Naive B cell (primary cell): ENCODE data around the gene CLIC3. TPM values are rescaled to one million over a fixed set of nuclear protein-coding genes. Genes with fewer than 3 reads are reported as not detected.

Experiments used
- ATAC-seq, 2 donors: fragments of 150-1000 bp; cut with Tn5 transposase; 2 replicates each; pipeline ENCODE4 v1.10.0; 2021; ENCODE audit warnings: low read depth in 2 of 2, mild to moderate bottlenecking in 2 of 2, moderate library complexity in 2 of 2
- DNase-seq: peaks from one replicate; pipeline ENCODE4 v3.0.0; 2022
- H3K27ac Mint-ChIP-seq, 6 donors: one replicate each; pipeline ENCODE4 v1.8.0; 2020 to 2022; ENCODE audit warnings: mild to moderate bottlenecking in 6 of 6, mixed read lengths in 6 of 6, moderate library complexity in 5 of 6, inconsistent platforms in 2 of 6
- H3K27me3 Mint-ChIP-seq, 3 donors: one replicate each; pipeline ENCODE4 v1.8.0; 2021 to 2022; ENCODE audit warnings: mixed read lengths in 3 of 3, mild to moderate bottlenecking in 1 of 3
- H3K36me3 Mint-ChIP-seq, 2 donors: one replicate each; pipeline ENCODE4 v1.8.0; 2020 to 2022; ENCODE audit warnings: mixed read lengths in 2 of 2, inconsistent platforms in 1 of 2, mild to moderate bottlenecking in 1 of 2
- H3K4me1 Mint-ChIP-seq, 3 donors: one replicate each; pipeline ENCODE4 v1.8.0; 2020 to 2022; ENCODE audit warnings: mixed read lengths in 3 of 3, inconsistent platforms in 1 of 3, mild to moderate bottlenecking in 1 of 3, moderate library complexity in 1 of 3
- H3K4me3 Mint-ChIP-seq, 8 donors: one replicate each; pipeline ENCODE4 v1.8.0; 2020 to 2022; ENCODE audit warnings: mild to moderate bottlenecking in 8 of 8, mixed read lengths in 8 of 8, moderate library complexity in 8 of 8, inconsistent platforms in 2 of 8
- H3K9me3 Mint-ChIP-seq, 7 donors: one replicate each; pipeline ENCODE4 v1.8.0; 2020 to 2022; ENCODE audit warnings: mixed read lengths in 7 of 7, mild to moderate bottlenecking in 5 of 7, inconsistent platforms in 2 of 7, moderate library complexity in 1 of 7
- polyA plus RNA-seq, 6 donors: library from polyadenylated mRNA; unstranded; fragments of 300-500 nt; fragmentation: Illumina TruSeq; gene quantifications; one replicate each; pipeline ENCODE4 v1.2.3, GENCODE V29; 2021; ENCODE audit warnings: low read depth in 6 of 6

Gene CLIC3, protein sequence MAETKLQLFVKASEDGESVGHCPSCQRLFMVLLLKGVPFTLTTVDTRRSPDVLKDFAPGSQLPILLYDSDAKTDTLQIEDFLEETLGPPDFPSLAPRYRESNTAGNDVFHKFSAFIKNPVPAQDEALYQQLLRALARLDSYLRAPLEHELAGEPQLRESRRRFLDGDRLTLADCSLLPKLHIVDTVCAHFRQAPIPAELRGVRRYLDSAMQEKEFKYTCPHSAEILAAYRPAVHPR
- 1 to 10 TPM in 3 of 6 donors, under 1 TPM in 2, not detected in 1; 0.82 to 2.7 (median 1.1) TPM for polyA plus RNA-seq

DNA sequence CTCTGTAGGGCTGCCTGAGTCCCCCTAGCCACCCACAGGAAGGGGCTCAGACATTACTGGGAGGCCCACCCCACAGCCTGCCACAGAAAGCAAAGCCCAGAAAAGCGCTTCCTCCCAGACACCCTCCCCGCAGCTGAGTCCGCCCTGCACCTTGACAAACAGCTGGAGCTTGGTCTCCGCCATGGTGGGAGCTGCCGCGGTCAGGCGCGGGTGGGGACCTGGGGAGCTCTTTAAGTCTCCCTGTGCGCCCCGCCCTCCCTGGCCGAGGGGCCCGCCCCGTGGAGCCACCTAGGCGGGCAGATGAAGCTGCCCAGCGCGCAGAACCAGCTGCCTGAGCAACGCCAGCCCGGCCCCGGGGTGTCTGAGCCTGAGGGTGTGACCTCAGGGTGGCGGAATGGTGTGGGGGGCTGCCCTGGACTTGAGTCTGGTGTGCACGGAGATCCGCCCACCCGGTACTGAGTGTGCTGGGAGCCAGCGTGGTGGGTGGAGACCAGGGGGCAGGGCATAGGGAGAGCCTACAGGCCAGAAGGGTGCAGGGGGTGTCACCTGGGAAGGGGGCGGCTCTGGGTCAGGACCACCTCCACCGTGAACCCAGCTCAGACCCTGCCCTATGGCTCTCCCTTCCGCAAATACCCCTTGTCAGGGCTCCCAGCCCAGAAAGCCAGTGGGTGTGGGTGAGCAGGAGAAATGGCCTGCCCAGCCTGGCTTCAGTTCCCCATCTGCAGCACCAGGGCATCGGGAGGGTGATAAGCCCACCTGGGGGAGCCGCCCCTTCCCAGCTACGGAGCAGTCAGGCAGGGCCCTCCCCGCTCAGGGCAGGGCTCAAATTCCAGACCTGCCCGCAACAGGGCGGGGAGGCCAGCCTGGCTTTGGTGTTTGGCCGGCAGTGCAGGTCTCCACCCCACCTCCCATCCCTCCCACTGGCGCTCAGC is at the start of gene CLIC3:
CLIC3 (minus strand) TSS at position 208 of the 932 bp plus-strand sequence; CDS start at position 183, 25 bp downstream.
- ATAC-seq (no peak), DNase-seq (peak; percentile 39)
- no peaks in the 10 kb centered on the region for H3K9me3 Mint-ChIP-seq
- no peaks in the 10 kb centered on the region for H3K36me3 Mint-ChIP-seq
- peaks cover 21 to 54% (median 54%) of the 10 kb centered on the region in 3 donors for H3K4me1 Mint-ChIP-seq
- H3K27ac Mint-ChIP-seq: peak within 1 kb of the TSS in 3 of 6 donors; percentile 65 to 69 (median 66)
- peaks cover 3 to 18% (median 6%) of the 10 kb centered on the region in 3 donors for H3K27me3 Mint-ChIP-seq
- peak within 1 kb of the TSS; percentile 59 to 74 (median 64) for H3K4me3 Mint-ChIP-seq

DNA sequence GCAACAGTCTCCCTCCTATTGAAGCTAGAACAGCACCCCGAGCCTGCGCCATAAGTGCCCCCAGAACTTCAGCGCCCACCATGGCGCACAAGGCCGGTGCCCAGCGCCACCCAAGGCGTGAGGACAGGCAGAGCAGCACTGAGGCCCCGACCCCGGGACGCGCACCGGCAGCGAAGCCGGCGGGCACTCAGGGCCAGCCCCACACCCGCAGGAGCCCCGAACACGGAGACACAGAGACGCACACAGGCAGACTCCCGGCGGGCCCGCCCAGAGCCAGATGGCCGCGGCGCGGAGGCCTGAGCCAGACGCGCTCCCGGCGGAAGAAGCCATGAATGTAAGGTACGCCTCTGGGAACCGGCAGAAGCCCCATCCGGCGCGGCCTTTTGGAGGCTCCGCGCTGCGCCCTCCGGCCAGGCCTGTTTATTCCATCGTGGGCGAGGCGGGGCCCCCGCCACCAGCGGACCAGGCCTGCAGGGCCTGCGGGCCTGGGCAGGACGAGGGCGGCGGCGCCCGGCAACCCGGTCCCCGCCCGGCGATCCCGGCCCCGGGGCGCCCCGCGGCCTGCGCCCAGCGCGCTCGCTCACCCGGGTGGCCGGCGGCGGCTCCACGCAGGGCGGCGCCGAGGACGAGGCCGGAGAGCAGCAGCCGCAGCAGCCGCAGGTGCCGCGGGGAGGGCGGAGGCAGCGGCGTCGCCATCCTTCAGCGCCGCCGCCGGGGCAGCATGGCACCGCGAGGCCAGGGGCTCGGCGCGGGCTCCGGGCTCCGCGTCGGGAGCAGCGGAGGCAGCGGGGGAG is 49.1 kb upstream of the CLIC3 start:
- ATAC-seq (no peak), DNase-seq (no peak)
- Mint-ChIP-seq H3K36me3 (no peaks in the 10 kb centered on the region), H3K9me3 (no peaks in the 10 kb centered on the region), H3K27ac (no peak overlapping the region), H3K4me3 (peak overlapping the region in 3 of 8 donors; percentile 9 to 48 (median 39)), H3K27me3 (peaks cover 9 to 74% (median 21%) of the 10 kb centered on the region in 3 donors), H3K4me1 (peaks cover 9 to 20% (median 17%) of the 10 kb centered on the region in 3 donors)

DNA sequence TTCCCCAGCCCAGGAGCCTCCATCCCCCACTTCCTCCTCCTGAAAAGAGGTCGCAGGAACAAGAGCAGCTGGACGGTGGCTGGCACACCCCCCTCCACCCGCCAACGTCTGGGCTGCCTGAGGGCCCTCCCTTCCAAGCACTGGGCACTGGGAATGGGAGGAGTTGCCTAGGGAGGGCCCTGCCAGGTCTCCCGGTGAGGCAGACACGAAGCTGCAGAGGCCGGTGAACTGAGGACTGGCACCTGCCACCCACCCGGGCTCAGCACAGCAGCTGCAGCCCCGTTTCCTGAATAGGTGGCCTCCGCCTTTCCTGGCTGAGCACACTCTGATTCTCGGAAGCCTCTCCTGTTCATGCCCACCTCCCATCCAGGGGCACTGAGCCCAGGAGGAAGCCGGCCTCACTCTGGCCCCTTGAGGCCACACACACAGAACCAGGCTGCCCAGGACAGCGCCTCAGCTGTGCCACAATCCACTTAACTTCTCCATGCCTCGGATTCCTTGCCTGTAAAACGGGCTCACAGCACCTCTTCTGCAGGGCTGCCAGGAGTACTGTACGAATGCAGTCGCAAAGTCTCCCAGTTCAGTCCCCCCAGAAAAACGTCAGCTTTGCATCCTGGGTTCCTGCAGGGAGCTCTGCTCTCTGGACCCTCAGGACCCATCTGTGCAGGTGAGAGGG is 48.3 kb upstream of the CLIC3 start:
- no peak for ATAC-seq
- Mint-ChIP-seq H3K27ac (no peak overlapping the region), H3K4me3 (peak overlapping the region in 5 of 8 donors; percentile 35 to 51 (median 42))

DNA sequence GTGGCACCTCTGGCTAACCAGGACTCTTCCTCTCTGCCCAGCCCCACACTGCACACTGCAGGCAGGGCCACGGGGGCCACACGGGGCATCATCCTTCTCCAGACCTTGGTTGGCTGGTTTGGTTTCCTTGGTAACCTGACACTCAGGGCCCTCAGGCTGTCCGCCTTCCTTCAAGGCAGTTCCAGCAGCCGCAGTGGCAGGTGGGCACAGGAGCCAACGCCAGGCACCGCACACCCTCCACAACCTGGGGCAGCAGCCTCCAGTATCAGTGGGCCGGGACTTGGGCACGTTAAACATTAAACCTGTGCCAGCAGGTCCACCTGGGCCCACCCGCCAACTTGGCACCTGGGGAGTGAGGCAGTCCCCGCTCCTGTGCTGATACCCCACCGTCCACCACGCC is 47.7 kb upstream of the CLIC3 start:
- no peaks in the 10 kb centered on the region for H3K9me3 Mint-ChIP-seq
- DNase-seq (no peak), ATAC-seq (no peak)
- no peak overlapping the region for H3K4me3 Mint-ChIP-seq
- peaks cover 9 to 18% (median 17%) of the 10 kb centered on the region in 3 donors for H3K4me1 Mint-ChIP-seq
- H3K27me3 Mint-ChIP-seq: peaks cover 9 to 63% (median 16%) of the 10 kb centered on the region in 3 donors
- H3K36me3 Mint-ChIP-seq: no peaks in the 10 kb centered on the region
- no peak overlapping the region for H3K27ac Mint-ChIP-seq

More for the DNA sequence above, 48.3 kb upstream of the CLIC3 start:
- H3K27me3 Mint-ChIP-seq: peaks cover 9 to 66% (median 20%) of the 10 kb centered on the region in 3 donors
- peaks cover 9 to 20% (median 17%) of the 10 kb centered on the region in 3 donors for H3K4me1 Mint-ChIP-seq
- DNase-seq: no peak
- H3K36me3 Mint-ChIP-seq: no peaks in the 10 kb centered on the region
- no peaks in the 10 kb centered on the region for H3K9me3 Mint-ChIP-seq

DNA sequence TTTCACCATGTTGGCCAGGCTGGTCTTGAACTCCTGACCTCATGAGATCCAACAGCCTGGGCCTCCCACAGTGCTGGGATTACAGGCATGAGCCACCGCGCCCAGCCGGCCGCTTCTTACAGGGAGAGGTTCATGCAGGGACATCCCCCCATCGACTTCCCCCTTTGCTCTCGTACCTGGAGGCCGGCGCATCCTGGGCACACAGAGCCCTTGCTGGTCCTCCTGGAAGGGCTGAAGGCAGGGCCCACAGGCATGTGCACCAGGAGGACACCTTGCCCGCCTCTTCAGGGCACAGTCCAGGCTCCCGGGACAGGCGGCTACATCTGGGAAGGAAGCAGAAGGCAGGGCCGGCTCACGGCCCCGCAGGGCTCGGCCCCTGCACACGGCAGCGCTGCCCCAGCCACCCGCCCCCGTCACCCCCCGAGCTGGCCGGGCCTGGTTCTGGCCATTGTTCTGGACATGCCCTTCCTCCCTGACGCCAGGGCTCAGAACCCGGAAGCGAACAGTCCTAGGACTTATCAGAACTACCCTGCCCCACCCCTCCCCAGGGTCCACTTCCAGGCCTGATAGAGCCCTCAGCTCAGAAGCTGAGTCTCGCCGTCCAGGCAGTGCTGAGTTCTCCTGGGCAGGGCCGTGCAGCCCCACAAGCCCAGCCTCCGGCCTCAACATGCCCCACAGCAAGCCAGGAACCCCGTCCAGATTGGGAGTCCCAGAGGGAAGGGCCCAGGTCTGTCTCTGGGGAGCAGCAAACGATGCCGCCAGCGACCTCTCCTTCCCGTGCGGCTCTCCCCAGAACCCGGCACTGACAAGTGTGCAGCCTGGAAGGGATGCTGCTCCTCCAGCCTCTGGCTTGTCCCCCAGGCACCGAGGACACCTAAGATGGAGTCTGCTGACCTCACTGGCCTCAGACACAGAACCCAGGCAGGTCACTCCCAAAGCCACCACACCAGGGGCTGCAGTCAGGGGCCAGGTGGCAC is 46.7 kb upstream of the CLIC3 start:
- Mint-ChIP-seq H3K36me3 (no peaks in the 10 kb centered on the region), H3K9me3 (no peaks in the 10 kb centered on the region), H3K4me1 (peaks cover 9 to 18% (median 17%) of the 10 kb centered on the region in 3 donors), H3K27ac (no peak overlapping the region), H3K4me3 (no peak overlapping the region), H3K27me3 (peaks cover 9 to 66% (median 16%) of the 10 kb centered on the region in 3 donors)
- DNase-seq (no peak), ATAC-seq (no peak)

DNA sequence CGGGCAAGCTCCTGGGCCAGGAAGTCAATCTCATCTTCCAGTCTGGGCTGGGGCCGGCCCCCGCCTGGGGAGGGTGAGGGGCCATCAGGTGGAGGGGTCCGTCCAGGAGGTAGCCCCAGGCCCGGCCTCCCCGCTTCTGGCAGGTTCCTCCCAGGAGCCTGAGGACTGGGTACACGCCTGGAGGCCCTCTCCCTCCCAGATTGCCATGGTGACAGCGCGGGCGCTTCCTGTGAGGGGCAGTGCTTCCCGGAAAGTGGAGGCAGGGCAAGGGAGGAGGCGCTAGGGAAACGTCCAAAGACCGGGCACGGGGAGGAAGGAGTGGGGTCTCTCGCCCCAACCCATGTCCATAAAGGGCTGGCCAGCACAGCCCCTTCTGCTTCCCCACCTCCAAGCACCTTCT is 44.8 kb upstream of the CLIC3 start:
- Mint-ChIP-seq H3K27me3 (peaks cover 4 to 47% (median 16%) of the 10 kb centered on the region in 3 donors), H3K27ac (no peak overlapping the region), H3K4me1 (peaks cover 5 to 10% (median 8%) of the 10 kb centered on the region in 3 donors), H3K36me3 (no peaks in the 10 kb centered on the region), H3K4me3 (no peak overlapping the region), H3K9me3 (no peaks in the 10 kb centered on the region)
- DNase-seq: no peak
- ATAC-seq: no peak

DNA sequence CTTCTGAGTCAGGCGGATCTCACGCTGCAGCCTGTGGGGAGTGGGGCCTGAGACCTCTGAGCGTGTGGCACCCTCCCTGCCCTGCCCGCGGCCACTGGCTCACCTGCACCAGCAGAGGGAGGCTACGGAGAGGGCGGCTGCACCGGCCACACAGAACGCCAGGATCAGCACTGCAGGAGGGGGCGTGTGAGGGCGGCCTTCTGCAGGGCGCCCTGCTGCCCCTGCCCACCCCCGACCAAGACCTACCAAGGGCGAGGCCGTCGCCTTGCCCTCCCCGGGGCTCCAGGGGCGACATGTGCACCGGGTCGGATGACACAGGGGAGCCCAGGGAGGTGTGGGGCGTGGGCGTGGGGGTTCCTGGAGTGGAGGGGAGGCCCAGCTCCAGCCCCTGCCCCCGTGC is 44.2 kb upstream of the CLIC3 start:
- Mint-ChIP-seq H3K27ac (no peak overlapping the region), H3K4me3 (no peak overlapping the region), H3K36me3 (no peaks in the 10 kb centered on the region), H3K9me3 (no peaks in the 10 kb centered on the region), H3K4me1 (peaks cover 5 to 10% (median 8%) of the 10 kb centered on the region in 3 donors), H3K27me3 (peaks cover 4 to 47% (median 16%) of the 10 kb centered on the region in 3 donors)
- ATAC-seq (no peak), DNase-seq (no peak)

DNA sequence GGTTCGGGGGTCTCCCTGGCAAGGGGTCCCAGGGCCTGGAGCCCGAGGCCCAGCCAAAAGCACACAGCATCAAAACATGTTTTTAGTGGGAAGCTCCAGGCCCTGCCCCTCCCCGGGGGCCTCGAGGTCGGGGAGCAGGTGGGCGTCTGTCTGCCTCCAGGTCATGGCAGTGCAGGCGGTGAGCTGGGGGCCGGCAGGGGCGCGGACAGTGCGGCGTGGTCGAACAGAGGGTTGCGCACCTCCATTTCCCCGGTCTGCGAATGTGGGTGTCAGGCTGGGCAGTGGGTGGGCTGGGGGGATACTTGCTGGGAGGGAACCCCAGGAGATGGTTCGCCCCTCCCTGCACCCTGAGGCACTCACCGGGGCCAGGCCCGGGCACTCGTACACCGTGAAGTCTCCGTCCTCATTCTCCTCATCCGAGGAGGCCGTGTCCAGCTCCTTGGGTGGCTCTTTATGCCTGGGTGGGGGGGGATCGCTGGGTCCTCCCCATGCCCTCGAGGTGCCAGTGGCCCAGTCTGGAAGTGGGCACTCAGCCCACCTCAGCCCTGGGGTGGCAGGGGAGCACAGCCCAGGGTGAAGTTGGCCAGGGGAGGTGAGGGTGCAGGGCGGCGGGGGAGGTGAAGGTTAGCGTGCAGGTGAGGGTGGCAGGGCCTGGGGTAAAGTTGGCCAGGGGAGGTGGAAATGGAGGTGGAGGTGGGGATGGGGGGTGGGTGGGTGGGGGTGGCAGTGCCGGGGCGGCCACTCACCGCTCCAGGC is 43.4 kb upstream of the CLIC3 start:
- H3K4me1 Mint-ChIP-seq: peaks cover 5 to 12% (median 5%) of the 10 kb centered on the region in 3 donors
- H3K27ac Mint-ChIP-seq: no peak overlapping the region
- H3K9me3 Mint-ChIP-seq: no peaks in the 10 kb centered on the region
- H3K27me3 Mint-ChIP-seq: peaks cover 1 to 46% (median 12%) of the 10 kb centered on the region in 3 donors
- no peak for ATAC-seq
- DNase-seq: no peak
- H3K4me3 Mint-ChIP-seq: no peak overlapping the region
- no peaks in the 10 kb centered on the region for H3K36me3 Mint-ChIP-seq

DNA sequence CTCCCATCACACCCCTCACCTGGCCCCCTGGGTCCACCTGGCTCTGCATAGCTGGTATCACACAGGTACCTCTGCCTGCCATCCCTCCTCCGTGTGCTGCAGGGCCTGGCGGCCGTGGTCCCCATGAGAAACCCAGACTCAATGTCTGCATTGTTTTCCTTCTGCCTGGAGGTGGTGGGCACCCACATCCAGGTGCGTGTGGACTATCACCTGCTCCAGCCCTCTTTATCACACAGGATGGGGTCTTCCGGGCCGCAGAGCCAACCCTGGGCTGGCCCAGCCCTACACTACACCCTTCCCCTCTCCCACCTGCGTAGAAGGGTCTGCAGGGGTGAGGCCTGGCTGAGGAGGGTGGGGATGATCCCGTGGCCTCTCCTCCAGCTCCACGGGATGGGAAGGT is 42.5 kb upstream of the CLIC3 start:
- Mint-ChIP-seq H3K36me3 (no peaks in the 10 kb centered on the region), H3K27me3 (peaks cover 0 to 37% (median 8%) of the 10 kb centered on the region in 3 donors), H3K4me1 (peaks cover 9 to 15% (median 10%) of the 10 kb centered on the region in 3 donors), H3K27ac (no peak overlapping the region), H3K9me3 (no peaks in the 10 kb centered on the region), H3K4me3 (no peak overlapping the region)
- ATAC-seq (no peak), DNase-seq (no peak)

DNA sequence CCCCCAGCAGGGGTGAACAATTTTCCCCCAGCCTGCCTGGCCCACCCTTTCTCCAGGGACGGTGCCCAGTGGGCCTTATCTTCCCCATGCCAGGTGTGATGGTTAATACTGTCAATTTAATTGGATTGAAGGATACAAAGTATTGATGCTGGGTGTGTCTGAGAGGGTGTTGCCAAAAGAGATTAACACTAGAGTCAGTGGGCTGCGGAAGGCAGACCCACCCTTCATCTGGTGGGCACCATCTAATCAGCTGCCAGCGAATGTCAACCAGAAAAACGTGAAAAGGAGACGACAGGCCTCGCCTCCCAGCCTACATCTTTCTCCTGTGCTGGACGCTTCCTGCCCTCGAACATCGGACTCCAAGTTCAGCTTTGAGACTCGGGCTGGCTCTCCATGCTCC is 41.1 kb upstream of the CLIC3 start:
- Mint-ChIP-seq H3K36me3 (no peaks in the 10 kb centered on the region), H3K9me3 (no peaks in the 10 kb centered on the region), H3K27ac (no peak overlapping the region), H3K4me3 (no peak overlapping the region), H3K4me1 (peaks cover 19 to 29% (median 23%) of the 10 kb centered on the region in 3 donors), H3K27me3 (peaks cover 0 to 23% (median 8%) of the 10 kb centered on the region in 3 donors)
- no peak for DNase-seq
- no peak for ATAC-seq

DNA sequence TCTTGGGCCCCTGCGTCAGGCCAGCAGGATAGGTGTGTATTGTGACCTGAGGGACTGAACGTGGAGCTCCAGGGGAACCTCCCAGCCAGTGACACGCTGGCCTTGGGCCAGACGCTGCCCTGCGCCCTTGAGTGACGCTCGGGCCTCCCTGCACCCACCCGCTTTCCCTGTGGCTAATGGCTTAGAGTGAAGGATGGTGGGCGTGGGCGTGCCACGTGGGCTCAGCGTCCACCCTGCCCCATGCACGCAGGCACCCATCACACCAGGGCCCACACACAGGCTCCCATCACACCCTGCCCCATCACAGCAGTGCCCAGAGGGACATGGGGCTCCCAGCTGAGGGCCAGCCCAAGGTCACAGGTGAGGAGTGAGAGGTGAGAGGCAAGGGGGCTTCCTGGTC is 40.7 kb upstream of the CLIC3 start:
- H3K9me3 Mint-ChIP-seq: no peaks in the 10 kb centered on the region
- no peaks in the 10 kb centered on the region for H3K36me3 Mint-ChIP-seq
- H3K4me3 Mint-ChIP-seq: no peak overlapping the region
- H3K27ac Mint-ChIP-seq: no peak overlapping the region
- ATAC-seq (no peak), DNase-seq (no peak)
- peaks cover 23 to 33% (median 26%) of the 10 kb centered on the region in 3 donors for H3K4me1 Mint-ChIP-seq
- H3K27me3 Mint-ChIP-seq: peaks cover 0 to 21% (median 8%) of the 10 kb centered on the region in 3 donors
